Measurements from ENCODE around the gene ATCAY.
"Not testable (repeated sequence)": the region's sequence is repeated elsewhere in the genome, so short reads cannot be mapped to it uniquely, and the experiment has no call there.

The ATCAY gene

GRCh38 chr19:3882041-3882384, 1.5 kb downstream of the ATCAY start:
- H3K4me1 ChIP-seq (ENCODE audit: control insufficient read depth, low read depth, low read length) = peaks cover 3% of the 10 kb centered on the region
- peak overlapping the region; percentile 53 for H3K4me3 ChIP-seq (ENCODE audit: low read length)
- no peak overlapping the region for H3K27ac ChIP-seq (ENCODE audit: low read length)
- H3K9me3 ChIP-seq (ENCODE audit: control insufficient read depth, low read depth, low read length) = no peaks in the 10 kb centered on the region
- H3K36me3 ChIP-seq (ENCODE audit: control insufficient read depth, low read depth, low read length) = no peaks in the 10 kb centered on the region
- H3K9ac ChIP-seq (ENCODE audit: low read length) = no peak overlapping the region
- peaks cover 14% of the 10 kb centered on the region for H3K27me3 ChIP-seq (ENCODE audit: control insufficient read depth, insufficient read depth, low read length)

- Histone ChIP-seq H3K4me3 (ENCODE audit: low read length) (no peak overlapping the region), H3K9me3 (ENCODE audit: control insufficient read depth, low read depth, low read length) (no peaks in the 10 kb centered on the region), H3K36me3 (ENCODE audit: control insufficient read depth, low read depth, low read length) (no peaks in the 10 kb centered on the region), H3K27ac (ENCODE audit: low read length) (no peak overlapping the region), H3K4me1 (ENCODE audit: control insufficient read depth, low read depth, low read length) (no peaks in the 10 kb centered on the region), H3K9ac (ENCODE audit: low read length) (no peak overlapping the region), H3K27me3 (ENCODE audit: control insufficient read depth, insufficient read depth, low read length) (no peaks in the 10 kb centered on the region)
These were observed 10.1 kb downstream of the ATCAY start for GRCh38 chr19:3890591-3890990.

- H3K27ac ChIP-seq (ENCODE audit: low read length) = no peak overlapping the region
- H3K9ac ChIP-seq (ENCODE audit: low read length) = no peak overlapping the region
- H3K27me3 ChIP-seq (ENCODE audit: control insufficient read depth, insufficient read depth, low read length) = no peaks in the 10 kb centered on the region
- H3K4me1 ChIP-seq (ENCODE audit: control insufficient read depth, low read depth, low read length) = no peaks in the 10 kb centered on the region
- peaks cover 6% of the 10 kb centered on the region for H3K9me3 ChIP-seq (ENCODE audit: control insufficient read depth, low read depth, low read length)
- H3K4me3 ChIP-seq (ENCODE audit: low read length) = no peak overlapping the region
- peaks cover 6% of the 10 kb centered on the region for H3K36me3 ChIP-seq (ENCODE audit: control insufficient read depth, low read depth, low read length)
These were observed 13.2 kb downstream of the ATCAY start for GRCh38 chr19:3893509-3894179.

- H3K9ac ChIP-seq (ENCODE audit: low read length); H3K4me3 ChIP-seq (ENCODE audit: low read length); H3K27me3 ChIP-seq (ENCODE audit: control insufficient read depth, insufficient read depth, low read length); H3K9me3 ChIP-seq (ENCODE audit: control insufficient read depth, low read depth, low read length); H3K36me3 ChIP-seq (ENCODE audit: control insufficient read depth, low read depth, low read length); H3K4me1 ChIP-seq (ENCODE audit: control insufficient read depth, low read depth, low read length); H3K27ac ChIP-seq (ENCODE audit: low read length): not testable (repeated sequence)
These were observed 14.5 kb downstream of the ATCAY start for GRCh38 chr19:3894959-3895358.

- Histone ChIP-seq H3K9ac (ENCODE audit: low read length) (no peak overlapping the region), H3K27ac (ENCODE audit: low read length) (no peak overlapping the region), H3K4me1 (ENCODE audit: control insufficient read depth, low read depth, low read length) (no peaks in the 10 kb centered on the region), H3K9me3 (ENCODE audit: control insufficient read depth, low read depth, low read length) (peaks cover 6% of the 10 kb centered on the region), H3K36me3 (ENCODE audit: control insufficient read depth, low read depth, low read length) (peaks cover 6% of the 10 kb centered on the region), H3K27me3 (ENCODE audit: control insufficient read depth, insufficient read depth, low read length) (no peaks in the 10 kb centered on the region), H3K4me3 (ENCODE audit: low read length) (no peak overlapping the region)
These were observed 15.3 kb downstream of the ATCAY start for GRCh38 chr19:3895788-3896187.

- no peak overlapping the region for H3K9ac ChIP-seq (ENCODE audit: low read length)
- no peak overlapping the region for H3K27ac ChIP-seq (ENCODE audit: low read length)
- peaks cover 6% of the 10 kb centered on the region for H3K36me3 ChIP-seq (ENCODE audit: control insufficient read depth, low read depth, low read length)
- H3K4me1 ChIP-seq (ENCODE audit: control insufficient read depth, low read depth, low read length) = no peaks in the 10 kb centered on the region
- no peaks in the 10 kb centered on the region for H3K27me3 ChIP-seq (ENCODE audit: control insufficient read depth, insufficient read depth, low read length)
- H3K9me3 ChIP-seq (ENCODE audit: control insufficient read depth, low read depth, low read length) = peaks cover 6% of the 10 kb centered on the region
- no peak overlapping the region for H3K4me3 ChIP-seq (ENCODE audit: low read length)
These were observed 17.5 kb downstream of the ATCAY start for GRCh38 chr19:3897936-3898335.

GRCh38 chr19:3898426-3898825, 17.9 kb downstream of the ATCAY start:
- H3K27ac ChIP-seq (ENCODE audit: low read length) = no peak overlapping the region
- H3K36me3 ChIP-seq (ENCODE audit: control insufficient read depth, low read depth, low read length) = peaks cover 6% of the 10 kb centered on the region
- H3K9ac ChIP-seq (ENCODE audit: low read length) = no peak overlapping the region
- H3K9me3 ChIP-seq (ENCODE audit: control insufficient read depth, low read depth, low read length) = peaks cover 6% of the 10 kb centered on the region
- no peak overlapping the region for H3K4me3 ChIP-seq (ENCODE audit: low read length)
- H3K4me1 ChIP-seq (ENCODE audit: control insufficient read depth, low read depth, low read length) = no peaks in the 10 kb centered on the region
- no peaks in the 10 kb centered on the region for H3K27me3 ChIP-seq (ENCODE audit: control insufficient read depth, insufficient read depth, low read length)

- H3K9me3 ChIP-seq (ENCODE audit: control insufficient read depth, low read depth, low read length) = peaks cover 6% of the 10 kb centered on the region
- no peaks in the 10 kb centered on the region for H3K4me1 ChIP-seq (ENCODE audit: control insufficient read depth, low read depth, low read length)
- no peaks in the 10 kb centered on the region for H3K27me3 ChIP-seq (ENCODE audit: control insufficient read depth, insufficient read depth, low read length)
- H3K27ac ChIP-seq (ENCODE audit: low read length) = no peak overlapping the region
- no peak overlapping the region for H3K9ac ChIP-seq (ENCODE audit: low read length)
- H3K36me3 ChIP-seq (ENCODE audit: control insufficient read depth, low read depth, low read length) = peaks cover 6% of the 10 kb centered on the region
- H3K4me3 ChIP-seq (ENCODE audit: low read length) = no peak overlapping the region
These were observed 19.2 kb downstream of the ATCAY start for GRCh38 chr19:3899531-3900294.

GRCh38 chr19:3902317-3902973, 22.0 kb downstream of the ATCAY start:
- Histone ChIP-seq H3K4me1 (ENCODE audit: control insufficient read depth, low read depth, low read length) (no peaks in the 10 kb centered on the region), H3K36me3 (ENCODE audit: control insufficient read depth, low read depth, low read length) (peaks cover 14% of the 10 kb centered on the region), H3K27ac (ENCODE audit: low read length) (no peak overlapping the region), H3K27me3 (ENCODE audit: control insufficient read depth, insufficient read depth, low read length) (no peaks in the 10 kb centered on the region), H3K9me3 (ENCODE audit: control insufficient read depth, low read depth, low read length) (peaks cover 6% of the 10 kb centered on the region), H3K9ac (ENCODE audit: low read length) (no peak overlapping the region), H3K4me3 (ENCODE audit: low read length) (no peak overlapping the region)

GRCh38 chr19:3904233-3904632, 23.7 kb downstream of the ATCAY start:
- Histone ChIP-seq H3K9me3 (ENCODE audit: control insufficient read depth, low read depth, low read length) (no peaks in the 10 kb centered on the region), H3K27me3 (ENCODE audit: control insufficient read depth, insufficient read depth, low read length) (no peaks in the 10 kb centered on the region), H3K27ac (ENCODE audit: low read length) (no peak overlapping the region), H3K4me3 (ENCODE audit: low read length) (no peak overlapping the region), H3K9ac (ENCODE audit: low read length) (no peak overlapping the region), H3K4me1 (ENCODE audit: control insufficient read depth, low read depth, low read length) (no peaks in the 10 kb centered on the region), H3K36me3 (ENCODE audit: control insufficient read depth, low read depth, low read length) (peaks cover 10% of the 10 kb centered on the region)

GRCh38 chr19:3907626-3908265, 27.3 kb downstream of the ATCAY start:
- H3K9ac ChIP-seq (ENCODE audit: low read length) = no peak overlapping the region
- H3K27ac ChIP-seq (ENCODE audit: low read length) = no peak overlapping the region
- H3K4me3 ChIP-seq (ENCODE audit: low read length) = no peak overlapping the region
- H3K9me3 ChIP-seq (ENCODE audit: control insufficient read depth, low read depth, low read length) = no peaks in the 10 kb centered on the region
- peaks cover 23% of the 10 kb centered on the region for H3K36me3 ChIP-seq (ENCODE audit: control insufficient read depth, low read depth, low read length)
- no peaks in the 10 kb centered on the region for H3K27me3 ChIP-seq (ENCODE audit: control insufficient read depth, insufficient read depth, low read length)
- H3K4me1 ChIP-seq (ENCODE audit: control insufficient read depth, low read depth, low read length) = no peaks in the 10 kb centered on the region
